RCC 7860 (cell line): ENCODE data around the gene ANKRD55.
"Not testable (repeated sequence)": the region's sequence is repeated elsewhere in the genome, so short reads cannot be mapped to it uniquely, and the experiment has no call there.

Experiments used
- DNase-seq: peaks from one replicate; pipeline ENCODE4 v3.0.0-alpha.2; 2015; ENCODE audit warnings: low spot score
- FAIRE-seq: peaks from 2 replicates; lab custom pipeline; 2012; peaks lifted over from hg19 to GRCh38; lab: Jason Lieb, UNC

ANKRD55 gene

DNA sequence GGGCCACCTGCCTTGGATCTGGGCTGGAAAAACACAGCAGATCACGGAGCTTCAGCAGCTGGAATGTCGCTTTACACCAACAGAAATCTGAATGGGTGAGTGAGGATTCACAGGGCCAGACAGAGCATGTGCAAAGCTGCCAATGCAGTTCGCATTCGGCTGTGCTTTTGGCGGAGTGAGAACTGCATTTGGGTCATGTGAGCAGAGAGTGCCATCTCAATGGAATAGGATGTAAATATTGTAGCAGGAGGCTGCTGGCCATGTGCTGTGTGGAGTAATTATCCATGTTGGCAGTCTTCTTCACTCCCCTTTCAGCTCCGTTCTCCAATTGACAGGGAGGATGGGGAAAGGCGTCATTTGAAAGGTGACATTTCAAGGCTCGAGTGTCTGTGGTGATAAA lies at the start of gene ANKRD55:
ANKRD55 (minus strand) TSS at position 101 of the 400 bp plus-strand sequence. CDS start 417 bp downstream, outside the sequence.
- DNase-seq (no peak), FAIRE-seq (no peak)

DNA sequence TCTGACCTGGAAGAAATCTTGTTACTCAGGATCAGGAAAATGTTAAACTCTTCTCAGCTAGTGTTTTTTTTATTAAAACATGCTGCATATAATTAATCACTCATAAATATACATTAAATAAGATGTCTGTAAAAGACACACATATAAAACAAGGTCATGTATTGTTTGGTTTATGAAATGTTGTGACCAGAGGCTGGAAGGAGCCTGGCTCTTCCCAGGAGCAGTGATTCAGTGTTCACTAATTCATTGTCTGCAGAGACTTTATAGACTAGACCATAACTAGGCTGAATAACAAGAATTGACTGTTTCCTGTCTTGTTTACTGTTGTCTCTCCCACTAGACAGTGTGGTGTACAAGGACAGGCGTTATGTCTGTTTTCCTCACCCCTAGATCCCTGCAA lies 49.1 kb upstream of the ANKRD55 start:
- DNase-seq: no peak
- FAIRE-seq: no peak

DNA sequence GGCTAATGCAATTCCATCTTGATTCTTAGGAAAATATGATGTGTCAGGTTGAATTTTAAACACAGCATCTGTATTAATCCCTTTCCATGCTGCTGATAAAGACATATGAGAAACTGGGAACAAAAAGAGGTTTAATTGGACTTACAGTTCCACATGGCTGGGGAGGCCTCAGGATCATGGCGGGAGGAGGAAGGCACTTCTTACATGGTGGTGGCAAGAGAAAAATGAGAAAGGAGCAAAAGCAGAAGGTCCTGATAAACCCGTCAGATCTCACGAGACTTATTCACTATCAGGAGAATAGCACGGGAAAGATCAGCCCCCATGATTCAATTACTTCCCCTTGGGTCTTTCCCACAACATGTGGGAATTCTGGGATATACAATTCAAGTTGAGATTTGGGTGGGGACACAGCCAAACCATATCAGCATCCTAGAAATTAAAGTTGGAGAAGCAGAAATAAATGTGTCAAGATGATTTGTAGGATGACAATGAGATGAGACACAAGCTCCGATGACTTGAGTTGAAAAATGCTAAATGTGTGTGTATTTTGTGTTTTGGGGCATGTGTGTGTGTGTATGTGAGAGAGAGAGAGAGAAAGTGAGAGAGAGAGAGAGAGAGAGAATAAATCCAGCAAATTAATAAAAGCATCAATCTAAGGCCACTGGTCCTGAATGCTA lies 48.5 kb upstream of the ANKRD55 start:
- no peak for DNase-seq
- FAIRE-seq: no peak

DNA sequence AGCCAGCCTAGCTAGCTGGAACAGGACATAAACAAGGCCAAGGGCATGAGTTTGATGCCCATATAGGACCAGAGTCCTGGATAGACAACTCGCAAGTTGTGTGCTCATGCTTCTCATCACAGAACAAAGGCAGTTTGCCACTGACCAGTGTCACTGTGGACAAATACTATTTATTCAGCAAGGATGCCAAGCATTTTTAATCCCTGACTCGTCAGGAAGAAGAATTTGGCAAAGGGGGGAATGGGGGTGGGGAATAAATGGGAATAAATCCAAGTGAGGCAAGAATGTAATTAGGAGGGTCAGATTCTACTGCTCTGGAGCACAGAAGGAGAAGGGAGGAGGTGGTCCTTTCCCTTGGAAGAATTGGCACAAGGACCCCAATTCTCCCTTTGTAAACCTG lies 46.8 kb upstream of the ANKRD55 start:
- DNase-seq: peak; percentile 83
- peak; percentile 68 for FAIRE-seq

DNA sequence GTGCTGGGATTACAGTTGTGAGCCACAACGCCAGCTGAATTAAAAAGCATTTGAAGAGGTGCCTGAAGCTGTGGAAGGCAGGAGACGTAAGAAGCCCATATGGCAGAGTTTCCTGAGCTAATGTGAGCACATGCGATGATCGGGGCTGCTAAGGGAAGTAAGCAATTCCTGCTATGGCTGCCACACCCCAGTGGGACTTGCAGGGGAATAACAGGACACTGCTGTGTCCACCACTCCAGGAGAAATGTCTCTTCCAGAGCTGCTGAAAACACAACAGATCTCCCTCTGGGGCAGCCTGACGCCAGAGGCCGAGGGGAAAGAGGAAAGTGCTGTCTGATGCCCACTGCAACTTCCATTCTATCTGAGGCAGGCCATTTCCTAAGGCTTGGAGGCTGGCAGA lies 46.2 kb upstream of the ANKRD55 start:
- FAIRE-seq (no peak), DNase-seq (no peak)

DNA sequence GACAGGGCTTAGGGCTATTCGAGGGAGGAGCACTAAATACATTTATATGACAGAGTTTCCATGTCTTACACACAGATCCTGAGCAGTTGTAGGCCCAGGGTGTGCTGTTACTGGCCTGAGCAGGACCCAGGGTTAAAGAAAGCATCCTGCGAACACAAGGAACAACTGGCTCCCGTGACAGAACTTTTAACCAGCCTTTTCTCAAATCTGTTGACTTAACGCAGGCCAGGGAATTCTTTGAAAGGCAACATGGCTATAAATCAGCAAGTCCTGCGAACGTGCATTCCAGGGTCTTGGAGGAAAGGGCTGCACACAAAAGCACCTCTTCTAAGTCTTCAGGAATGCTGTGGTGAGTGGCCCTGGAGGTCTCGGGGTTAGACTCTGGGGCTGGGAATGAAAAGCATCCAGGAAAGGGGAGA lies 45.2 kb upstream of the ANKRD55 start:
- DNase-seq (peak; percentile 88), FAIRE-seq (peak; percentile 81)

DNA sequence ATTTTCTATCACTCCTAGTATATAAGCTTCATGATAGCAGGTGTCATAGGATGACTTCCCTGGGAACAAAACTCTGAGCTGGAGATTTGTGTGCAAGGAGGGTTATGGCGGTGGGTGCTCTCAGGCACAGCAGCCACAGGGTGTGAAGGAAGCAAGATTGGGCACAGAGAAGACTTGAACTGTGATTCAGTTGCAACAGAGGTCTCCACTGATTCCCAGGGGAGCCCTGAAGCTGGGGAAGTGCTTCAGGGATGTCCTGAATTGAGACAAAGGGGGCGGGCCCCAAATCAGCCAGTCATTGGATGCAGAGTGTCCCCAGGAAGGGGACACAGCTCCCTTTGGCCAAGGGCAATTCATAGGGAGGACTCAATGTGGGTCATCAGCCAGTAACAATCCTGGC lies 44.4 kb upstream of the ANKRD55 start:
- DNase-seq: no peak
- no peak for FAIRE-seq

DNA sequence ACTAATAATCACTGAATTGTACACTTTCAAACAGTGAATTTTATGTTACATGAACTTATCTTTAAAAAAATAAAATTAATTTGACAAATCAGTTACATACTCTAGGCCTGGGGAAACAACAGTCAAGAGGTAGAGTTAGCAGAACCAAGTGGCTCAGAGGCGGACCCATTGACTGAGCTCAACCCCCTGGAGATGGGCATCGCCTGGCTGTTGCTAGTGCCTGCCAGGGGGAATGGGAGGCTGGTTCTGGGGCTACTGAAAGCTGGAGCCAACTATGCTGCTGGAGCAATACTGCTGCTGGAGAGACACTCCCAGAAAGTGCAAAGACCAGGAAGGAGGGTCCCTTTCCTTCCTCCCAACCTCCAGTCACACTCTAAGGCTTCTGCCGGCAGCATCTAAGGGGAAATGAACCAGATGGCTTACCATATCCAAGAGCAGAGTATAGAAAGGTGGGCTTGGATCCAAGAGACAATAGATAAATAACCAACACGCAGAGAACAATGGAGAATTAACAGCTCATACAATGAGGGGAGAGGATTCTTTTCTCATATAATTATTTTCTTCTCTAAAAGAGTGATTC lies 40.3 kb upstream of the ANKRD55 start:
- DNase-seq: no peak
- FAIRE-seq: no peak

DNA sequence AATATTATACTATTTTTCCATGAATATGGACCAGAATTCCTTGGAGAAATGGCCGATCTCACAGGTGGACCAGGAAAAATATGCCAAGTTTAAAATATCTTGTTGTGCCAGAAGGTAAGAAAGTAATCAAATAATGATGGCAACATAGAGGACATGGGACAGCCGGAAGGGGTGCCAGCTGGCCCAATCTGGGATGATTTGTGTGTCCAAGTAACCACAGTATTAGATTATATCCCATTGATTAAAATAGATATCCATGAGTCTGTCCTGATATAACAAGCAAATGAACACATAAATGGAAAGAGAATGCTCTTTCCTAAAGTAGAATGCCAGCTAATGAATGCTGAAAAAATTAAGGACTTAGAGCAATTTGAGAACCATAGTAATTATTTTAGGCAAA lies 39.6 kb upstream of the ANKRD55 start:
- no peak for FAIRE-seq
- DNase-seq: no peak

DNA sequence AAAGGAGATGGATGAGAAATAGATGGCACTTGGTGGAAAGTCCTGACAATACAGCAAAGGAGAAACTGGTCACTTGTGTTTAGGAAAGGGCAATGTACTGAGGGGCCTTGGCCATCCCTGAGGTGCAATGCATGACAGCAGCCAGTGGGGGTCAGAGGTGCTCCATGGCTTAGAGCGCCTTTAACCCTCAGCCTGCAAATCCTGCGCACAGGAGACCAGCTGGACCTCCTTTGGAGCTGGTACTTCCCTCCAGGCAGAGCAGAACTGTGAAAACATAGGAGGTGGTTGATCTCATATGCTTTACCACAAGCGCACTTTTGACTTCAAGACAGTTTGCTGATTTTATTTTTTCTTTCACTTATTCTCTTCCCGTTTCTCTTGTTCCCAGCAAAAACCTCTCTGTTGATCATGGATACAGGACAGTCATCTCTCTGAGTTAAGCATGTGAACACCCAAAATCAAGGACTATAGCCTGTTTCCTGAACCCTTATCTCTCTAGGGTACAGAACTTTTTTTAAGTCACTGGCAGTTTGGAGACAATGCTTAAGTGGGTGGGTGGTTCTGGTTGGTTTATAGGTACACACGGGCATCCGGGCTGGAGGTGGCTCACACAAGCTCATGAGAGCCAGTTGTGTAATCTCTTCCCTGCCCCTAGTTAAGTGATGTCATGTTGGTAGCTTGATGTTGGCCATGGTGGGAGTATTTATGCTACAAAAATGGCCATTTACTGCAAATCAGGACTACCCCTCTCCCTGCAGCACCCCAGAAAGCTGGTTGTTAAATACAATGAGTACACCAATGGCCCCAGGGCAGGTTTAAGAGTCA lies 37.6 kb upstream of the ANKRD55 start:
- FAIRE-seq (peak; percentile 25), DNase-seq (peak; percentile 73)

DNA sequence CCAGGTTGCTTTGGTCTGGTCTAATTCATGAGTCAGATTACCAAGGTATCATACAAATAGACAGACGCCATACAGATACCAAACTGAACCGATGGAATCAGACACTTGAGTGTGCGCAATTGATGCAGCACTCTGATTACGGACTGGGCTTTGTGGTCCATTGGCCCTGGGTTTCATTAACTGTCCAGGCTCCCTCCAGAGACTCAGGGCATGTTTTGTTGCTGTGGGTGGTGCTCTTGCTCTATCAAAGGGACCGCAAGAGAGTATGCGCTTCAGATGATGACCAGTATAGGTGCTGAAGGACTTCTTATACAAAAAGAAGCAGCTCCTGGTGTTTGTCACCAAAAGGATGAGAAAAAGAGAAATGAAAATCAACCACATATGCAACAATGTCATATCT lies 36.9 kb upstream of the ANKRD55 start:
- FAIRE-seq (no peak), DNase-seq (peak; percentile 5)

DNA sequence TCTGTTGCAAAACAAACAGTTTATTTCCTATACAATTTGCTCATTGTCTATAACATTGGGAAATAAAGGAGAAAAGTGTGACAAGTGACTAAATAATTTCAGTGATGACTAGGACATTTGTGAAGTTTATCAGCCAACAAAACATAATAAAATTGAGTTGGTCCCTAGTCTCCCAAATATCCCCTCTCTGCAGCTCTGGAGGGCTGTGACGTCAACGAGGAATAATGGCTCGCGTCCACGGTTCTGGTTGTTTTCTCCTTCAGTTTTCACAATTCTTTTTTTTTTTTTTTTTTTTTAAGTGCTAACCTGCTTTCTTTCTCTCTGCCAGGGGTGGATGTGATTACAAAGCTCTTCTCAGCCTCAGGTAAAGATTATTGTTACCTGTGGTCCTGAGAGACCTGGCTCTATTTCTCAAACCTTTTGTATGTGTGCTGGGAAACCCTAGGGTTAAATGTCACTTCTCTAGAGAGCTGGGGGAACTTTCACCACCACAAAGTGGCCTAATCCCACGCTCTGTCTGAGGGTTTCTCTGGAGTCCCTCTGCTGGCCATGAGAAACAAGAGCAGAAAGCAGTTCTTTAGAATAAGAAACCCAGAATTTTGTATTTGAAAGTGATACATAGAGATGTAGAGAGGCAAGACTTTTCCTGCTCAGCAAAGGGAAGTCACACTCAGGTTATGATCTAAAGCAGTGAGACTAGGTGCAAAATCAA lies 36.2 kb upstream of the ANKRD55 start:
- DNase-seq (no peak), FAIRE-seq (no peak)

DNA sequence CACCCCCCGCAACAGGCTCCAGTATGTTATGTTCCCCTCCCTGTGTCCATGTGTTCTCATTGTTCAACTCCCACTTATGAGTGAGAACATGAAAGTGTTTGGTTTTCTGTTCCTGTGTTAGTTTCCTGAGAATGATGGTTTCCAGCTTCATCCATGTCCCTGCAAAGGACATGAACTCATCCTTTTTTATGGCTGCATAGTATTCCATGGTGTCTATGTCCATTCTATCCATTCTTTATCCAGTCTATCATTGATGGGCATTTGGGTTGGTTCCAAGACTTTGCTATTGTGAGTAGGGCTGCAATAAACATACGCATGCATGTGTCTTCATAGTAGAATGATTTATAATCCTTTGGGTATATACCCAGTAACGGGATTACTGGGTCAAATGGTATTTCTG lies 35.6 kb upstream of the ANKRD55 start:
- FAIRE-seq, DNase-seq: not testable (repeated sequence)

DNA sequence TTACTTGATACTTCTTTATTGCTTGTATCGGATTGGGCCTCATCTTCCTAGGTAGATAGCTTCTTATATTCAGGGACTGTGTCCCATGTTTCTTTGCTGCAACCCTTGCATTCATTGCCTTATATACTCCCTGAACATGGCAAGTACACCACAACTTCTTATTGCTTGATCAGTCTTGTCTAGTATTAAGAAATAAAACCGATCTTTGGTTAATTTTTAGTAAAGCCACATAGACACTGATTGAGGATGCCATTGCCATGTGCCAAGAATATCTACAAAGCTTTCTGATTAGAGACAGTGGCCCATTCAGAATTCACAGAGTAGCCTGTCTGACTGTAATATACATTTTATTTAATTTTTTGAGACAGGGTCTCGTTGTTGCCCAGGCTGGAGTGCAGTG lies 34.7 kb upstream of the ANKRD55 start:
- FAIRE-seq (no peak), DNase-seq (no peak)

DNA sequence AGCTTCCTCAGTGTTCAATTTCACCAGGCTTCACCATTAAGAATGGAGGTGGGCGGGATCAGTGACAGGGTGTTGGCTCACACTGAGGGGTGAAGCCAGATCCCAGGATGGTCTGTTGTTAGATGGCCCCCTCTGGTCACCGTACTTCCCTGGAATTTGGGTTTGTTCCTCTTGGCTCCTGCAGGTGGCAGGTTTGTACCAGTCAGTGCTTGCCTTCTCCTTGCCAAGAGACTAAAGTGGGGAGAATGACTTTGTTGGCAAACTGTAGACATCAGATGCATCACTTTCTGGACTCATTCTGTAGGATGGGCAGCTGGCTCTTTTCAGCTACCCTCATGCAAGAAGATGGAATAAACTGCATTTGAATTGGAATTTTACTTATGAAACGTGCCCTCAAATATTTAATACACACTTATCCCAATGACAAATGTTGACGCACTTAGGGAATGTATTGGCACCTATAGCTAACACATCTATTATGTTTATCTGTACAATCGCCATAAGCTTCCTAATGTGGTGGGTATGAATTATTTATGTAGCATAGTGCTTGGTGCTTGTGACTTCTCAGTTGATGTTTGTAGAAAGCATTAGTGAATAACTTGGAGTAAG lies 31.4 kb upstream of the ANKRD55 start:
- no peak for FAIRE-seq
- DNase-seq: peak; percentile 10

DNA sequence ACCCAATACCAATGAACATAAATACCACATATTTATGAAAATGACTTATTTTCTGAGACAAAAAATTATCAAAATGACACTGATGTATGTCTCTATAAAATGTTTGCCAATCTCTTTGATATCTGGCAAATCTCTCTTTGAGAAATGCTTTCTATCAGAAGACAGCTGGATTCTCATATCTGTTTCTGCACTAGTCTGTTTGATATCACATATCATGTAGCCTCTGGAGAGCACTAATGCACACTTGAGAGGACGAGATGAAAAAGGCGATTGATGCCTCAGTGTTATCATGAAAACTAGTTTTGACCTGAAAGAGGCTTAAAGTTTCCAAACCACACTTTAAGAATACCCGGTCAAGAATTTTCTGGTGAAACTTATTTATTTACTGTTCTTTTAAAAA lies 29.1 kb upstream of the ANKRD55 start:
- FAIRE-seq (no peak), DNase-seq (no peak)

DNA sequence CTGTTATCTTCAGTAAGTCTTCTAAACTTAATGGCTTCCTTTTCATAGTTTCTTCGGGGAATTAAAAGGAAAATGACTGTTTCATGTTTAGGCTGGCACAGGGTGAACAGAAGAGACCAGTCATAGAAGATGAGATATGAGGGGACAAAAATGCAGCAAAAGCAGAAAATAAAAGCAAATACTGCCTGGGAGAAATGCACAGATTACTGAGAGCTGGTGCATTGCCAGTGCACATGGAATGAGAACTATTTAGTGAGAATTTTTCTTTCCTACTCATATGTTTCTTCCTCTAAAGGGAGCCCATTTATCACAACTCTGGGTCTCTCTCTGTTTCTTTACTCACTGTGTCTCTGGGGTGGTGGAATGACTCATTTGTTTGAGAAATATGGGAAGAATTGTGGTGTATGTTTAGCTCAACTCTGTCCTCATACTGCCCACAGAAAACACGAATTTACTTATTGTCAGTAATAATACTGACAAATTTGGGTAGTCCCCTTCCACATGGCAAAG lies 25.9 kb upstream of the ANKRD55 start:
- DNase-seq: peak; percentile 45

DNA sequence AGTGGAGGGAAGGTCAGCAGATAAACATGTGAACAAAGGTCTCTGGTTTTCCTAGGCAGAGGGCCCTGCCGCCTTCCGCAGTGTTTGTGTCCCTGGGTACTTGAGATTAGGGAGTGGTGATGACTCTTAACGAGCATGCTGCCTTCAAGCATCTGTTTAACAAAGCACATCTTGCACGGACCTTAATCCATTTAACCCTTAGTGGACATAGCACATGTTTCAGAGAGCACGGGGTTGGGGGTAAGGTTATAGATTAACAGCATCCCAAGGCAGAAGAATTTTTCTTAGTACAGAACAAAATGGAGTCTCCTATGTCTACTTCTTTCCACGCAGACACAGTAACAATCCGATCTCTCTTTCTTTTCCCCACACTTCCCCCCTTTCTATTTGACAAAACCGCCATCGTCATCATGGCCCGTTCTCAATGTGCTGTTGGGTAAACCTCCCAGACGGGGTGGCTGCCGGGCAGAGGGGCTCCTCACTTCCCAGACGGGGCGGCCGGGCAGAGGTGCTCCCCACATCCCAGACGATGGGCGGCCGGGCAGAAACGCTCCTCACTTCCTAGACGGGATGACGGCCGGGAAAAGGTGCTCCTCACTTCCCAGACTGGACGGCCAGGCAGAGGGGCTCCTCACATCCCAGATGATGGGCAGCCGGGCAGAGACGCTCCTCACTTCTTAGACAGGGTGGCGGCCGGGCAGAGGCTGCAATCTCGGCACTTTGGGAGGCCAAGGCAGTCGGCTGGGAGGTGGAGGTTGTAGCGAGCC lies 24.8 kb upstream of the ANKRD55 start:
- not testable (repeated sequence) for DNase-seq, FAIRE-seq

More for the DNA sequence above, 25.9 kb upstream of the ANKRD55 start:
- peak; percentile 28 for FAIRE-seq

DNA sequence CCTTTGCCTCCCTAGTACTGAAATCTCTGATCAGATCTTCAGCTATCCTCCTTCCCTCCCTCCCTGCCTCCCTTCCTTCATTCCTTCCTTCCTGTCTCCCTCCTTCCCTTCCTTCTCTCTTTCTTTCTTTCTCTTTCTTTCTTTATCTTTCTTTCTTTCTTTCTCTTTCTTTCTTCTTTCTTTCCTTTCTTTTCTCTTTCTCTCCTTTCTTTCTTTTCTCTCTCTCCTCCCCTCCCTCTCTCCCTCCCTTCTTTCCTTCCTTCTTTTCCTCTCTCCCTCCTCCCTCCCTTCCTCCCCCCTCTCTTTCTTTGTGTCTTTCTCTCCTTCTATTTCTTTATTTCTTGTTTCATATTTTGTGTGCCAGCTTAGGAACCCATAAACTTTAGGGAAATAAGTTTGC lies 23.9 kb upstream of the ANKRD55 start:
- FAIRE-seq: no peak
- no peak for DNase-seq

DNA sequence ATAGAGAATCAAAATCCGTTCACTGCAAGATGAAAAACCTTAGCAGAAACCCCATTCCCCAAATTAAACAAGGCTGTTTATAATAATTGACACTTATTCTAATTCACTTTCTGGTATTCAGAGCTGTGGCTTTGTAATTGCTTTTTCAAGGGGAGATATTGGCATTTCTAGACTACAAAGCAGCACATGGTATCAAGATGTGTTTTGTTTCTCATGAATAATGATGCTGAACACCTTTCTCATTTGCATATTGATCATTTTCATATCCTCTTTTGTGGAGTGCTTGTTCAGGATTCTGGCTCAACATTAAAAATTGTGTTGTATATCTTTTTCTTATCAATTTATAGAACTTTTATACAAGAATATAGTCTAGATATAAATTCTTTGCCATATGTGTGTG lies 22.4 kb upstream of the ANKRD55 start:
- FAIRE-seq (no peak), DNase-seq (no peak)
